Measurements from ENCODE around the gene MAPKAP1.

- TF ChIP-seq POLR2A (IDR thresholded peaks at IDR 0.05) (no peak), CTCF (IDR thresholded peaks at IDR 0.05) (no peak)
These were observed 147.8 kb downstream of the MAPKAP1 start for GRCh38 chr9:125559194-125559593.

Measured in gastroesophageal sphincter (tissue), 3 donors.